ENCODE measurements around the gene NOTCH1.

Gene NOTCH1

GRCh38 chr9:136513191-136513590 is 32.7 kb downstream of the NOTCH1 start:
- FAIRE-seq: no peak

GRCh38 chr9:136512651-136513071 is 33.2 kb downstream of the NOTCH1 start:
- FAIRE-seq: no peak

- no peak for FAIRE-seq
These were observed 33.9 kb downstream of the NOTCH1 start for GRCh38 chr9:136511670-136512592.

GRCh38 chr9:136511144-136511669 is 34.6 kb downstream of the NOTCH1 start:
- FAIRE-seq: no peak

GRCh38 chr9:136510561-136510960 is 35.3 kb downstream of the NOTCH1 start:
- no peak for FAIRE-seq

- no peak for FAIRE-seq
These were observed 36.3 kb downstream of the NOTCH1 start for GRCh38 chr9:136509549-136509948.

GRCh38 chr9:136508729-136509500 is 36.9 kb downstream of the NOTCH1 start:
- FAIRE-seq: no peak

GRCh38 chr9:136507992-136508375 is 37.9 kb downstream of the NOTCH1 start:
- no peak for FAIRE-seq

GRCh38 chr9:136507221-136507991 is 38.4 kb downstream of the NOTCH1 start:
- no peak for FAIRE-seq

GRCh38 chr9:136506425-136506824 is 39.4 kb downstream of the NOTCH1 start:
- FAIRE-seq: no peak

GRCh38 chr9:136505406-136506403 is 40.1 kb downstream of the NOTCH1 start:
- no peak for FAIRE-seq

- FAIRE-seq: no peak
These were observed 41.1 kb downstream of the NOTCH1 start for GRCh38 chr9:136504512-136505348.

GRCh38 chr9:136502940-136503550 is 42.8 kb downstream of the NOTCH1 start:
- no peak for FAIRE-seq

GRCh38 chr9:136502196-136502595 is 43.7 kb downstream of the NOTCH1 start:
- FAIRE-seq: no peak

- FAIRE-seq: no peak
These were observed 44.2 kb downstream of the NOTCH1 start for GRCh38 chr9:136501686-136502085.

GRCh38 chr9:136499935-136500910 is 45.6 kb downstream of the NOTCH1 start:
- no peak for FAIRE-seq

GRCh38 chr9:136499071-136499934 is 46.5 kb downstream of the NOTCH1 start:
- no peak for FAIRE-seq

All from A204.1 (cell line).